Measurements from ENCODE around the gene LRRN2.

The LRRN2 gene

GRCh38 chr1:204688776-204689175 lies 3.2 kb upstream of the LRRN2 start:
- no peak for TF ChIP-seq CTCF (IDR thresholded peaks at IDR 0.05; ENCODE audit: low read depth, low read length)
- DNase-seq (ENCODE audit: extremely low read depth, low read depth) = no peak

- no peak for TF ChIP-seq CTCF (IDR thresholded peaks at IDR 0.05; ENCODE audit: low read depth, low read length)
- no peak for DNase-seq (ENCODE audit: extremely low read depth, low read depth)
Measured at GRCh38 chr1:204688007-204688406, 2.5 kb upstream of the LRRN2 start.

- DNase-seq (ENCODE audit: extremely low read depth, low read depth) = no peak
- no peak for TF ChIP-seq CTCF (IDR thresholded peaks at IDR 0.05; ENCODE audit: low read depth, low read length)
Measured at GRCh38 chr1:204684571-204685235, 835 bp downstream of the LRRN2 start.

GRCh38 chr1:204684206-204684570 lies 1.4 kb downstream of the LRRN2 start:
- DNase-seq (ENCODE audit: extremely low read depth, low read depth) = no peak
- no peak for TF ChIP-seq CTCF (IDR thresholded peaks at IDR 0.05; ENCODE audit: low read depth, low read length)

- DNase-seq (ENCODE audit: extremely low read depth, low read depth) = no peak
- TF ChIP-seq CTCF (IDR thresholded peaks at IDR 0.05; ENCODE audit: low read depth, low read length) = no peak
Measured at GRCh38 chr1:204683284-204684205, 2.0 kb downstream of the LRRN2 start.

GRCh38 chr1:204680461-204680860 lies 5.1 kb downstream of the LRRN2 start:
- TF ChIP-seq CTCF (IDR thresholded peaks at IDR 0.05; ENCODE audit: low read depth, low read length) = no peak
- no peak for DNase-seq (ENCODE audit: extremely low read depth, low read depth)

- no peak for DNase-seq (ENCODE audit: extremely low read depth, low read depth)
- no peak for TF ChIP-seq CTCF (IDR thresholded peaks at IDR 0.05; ENCODE audit: low read depth, low read length)
Measured at GRCh38 chr1:204680051-204680450, 5.5 kb downstream of the LRRN2 start.

Data from AG09319 (cell line).